DOHH2 (cell line): Measurements from ENCODE around the gene MYBPC2.

ENCODE experiments used
- H3F3A ChIP-seq: fragments of 200-600 bp; sonication (generic), shearing (Covaris generic); 2 replicates; pipeline ENCODE4 v1.6.0; 2016; ENCODE audit warnings: antibody characterized with exemption, mild to moderate bottlenecking; ENCODE audit not compliant: control insufficient read depth, insufficient read depth
- H3K27ac ChIP-seq: fragments of 200-600 bp; sonication (generic); 2 replicates; pipeline ENCODE4 v1.5.1; 2014; ENCODE audit warnings: low read depth, mild to moderate bottlenecking, low read length, moderate library complexity
- H3K27me3 ChIP-seq: fragments of 200-600 bp; sonication (generic); 2 replicates; pipeline ENCODE4 v1.6.1; 2014; ENCODE audit warnings: mild to moderate bottlenecking, low read length, mixed read lengths; ENCODE audit not compliant: control insufficient read depth
- H3K36me3 ChIP-seq: fragments of 200-600 bp; sonication (generic); 2 replicates; pipeline ENCODE4 v1.6.1; 2014; ENCODE audit warnings: mild to moderate bottlenecking, low read length, moderate library complexity, mixed read lengths; ENCODE audit not compliant: control insufficient read depth
- H3K4me1 ChIP-seq: fragments of 200-600 bp; sonication (generic); 2 replicates; pipeline ENCODE4 v1.6.1; 2014; ENCODE audit warnings: mild to moderate bottlenecking, low read length, mixed read lengths; ENCODE audit not compliant: control insufficient read depth
- H3K4me2 ChIP-seq: fragments of 200-600 bp; sonication (generic); 2 replicates; pipeline ENCODE4 v1.6.0; 2014; ENCODE audit warnings: mild to moderate bottlenecking, low read length, moderate library complexity
- H3K4me3 ChIP-seq: fragments of 200-600 bp; sonication (generic); 2 replicates; pipeline ENCODE4 v1.5.1; 2014; ENCODE audit warnings: mild to moderate bottlenecking, low read length, mixed read lengths
- H3K79me2 ChIP-seq: fragments of 200-600 bp; sonication (generic); 2 replicates; pipeline ENCODE4 v1.6.1; 2014; ENCODE audit warnings: mild to moderate bottlenecking, low read length, mixed read lengths; ENCODE audit not compliant: control insufficient read depth
- H3K9me2 ChIP-seq: fragments of 200-600 bp; sonication (generic); replicated peaks from 2 replicates; pipeline ENCODE4 v1.6.1; 2014; ENCODE audit warnings: mild to moderate bottlenecking, low read length, mixed read lengths; ENCODE audit not compliant: control insufficient read depth
- H3K9me3 ChIP-seq: fragments of 200-600 bp; sonication (generic); 2 replicates; pipeline ENCODE4 v1.6.1; 2014; ENCODE audit warnings: antibody characterized with exemption, low read length, mixed read lengths; ENCODE audit not compliant: control insufficient read depth, insufficient read depth
- H4K20me1 ChIP-seq: fragments of 200-600 bp; sonication (generic); 2 replicates; pipeline ENCODE4 v1.6.0; 2014; ENCODE audit warnings: low read depth, mild to moderate bottlenecking, antibody characterized with exemption, low read length, moderate library complexity; ENCODE audit not compliant: control insufficient read depth, insufficient read depth
- EZH2phosphoT487 ChIP-seq: fragments of 200-600 bp; sonication (generic); IDR thresholded peaks from 2 replicates; pipeline ENCODE4 v1.6.1; 2017; ENCODE audit warnings: borderline replicate concordance, mild to moderate bottlenecking, antibody characterized with exemption, low read length, moderate library complexity, mixed read lengths
- TF ChIP-seq, protein P1 (sequence below): fragments of 200-600 bp; sonication (generic); IDR thresholded peaks from one replicate; pipeline ENCODE4 v1.5.1; 2014; ENCODE audit warnings: antibody characterized with exemption, mild to moderate bottlenecking, low read depth, low read length; ENCODE audit not compliant: poor library complexity, severe bottlenecking

MYBPC2 gene

DNA sequence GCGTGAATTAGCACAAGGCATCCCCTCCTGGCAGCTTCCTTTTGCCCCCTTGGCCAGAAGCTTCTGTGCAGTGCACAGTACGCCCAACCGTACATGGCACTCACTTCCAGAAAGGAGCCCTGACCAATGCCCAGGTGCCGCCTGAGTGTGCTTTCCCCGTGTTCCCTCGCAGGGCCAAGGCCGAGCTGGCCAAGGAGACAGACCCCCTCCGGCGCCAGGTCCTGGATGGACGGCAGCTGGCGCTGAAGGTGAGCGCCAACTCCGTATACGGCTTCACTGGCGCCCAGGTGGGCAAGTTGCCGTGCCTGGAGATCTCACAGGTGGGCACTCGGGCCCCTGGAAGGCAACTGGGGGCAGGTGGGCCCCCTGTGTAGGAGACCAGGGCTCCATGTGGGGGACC, 23.3 kb upstream of the MYBPC2 start:
- H3K4me2 ChIP-seq = no peak overlapping the region
- H3K36me3 ChIP-seq = peaks cover 82% of the 10 kb centered on the region
- TF ChIP-seq, protein P1, sequence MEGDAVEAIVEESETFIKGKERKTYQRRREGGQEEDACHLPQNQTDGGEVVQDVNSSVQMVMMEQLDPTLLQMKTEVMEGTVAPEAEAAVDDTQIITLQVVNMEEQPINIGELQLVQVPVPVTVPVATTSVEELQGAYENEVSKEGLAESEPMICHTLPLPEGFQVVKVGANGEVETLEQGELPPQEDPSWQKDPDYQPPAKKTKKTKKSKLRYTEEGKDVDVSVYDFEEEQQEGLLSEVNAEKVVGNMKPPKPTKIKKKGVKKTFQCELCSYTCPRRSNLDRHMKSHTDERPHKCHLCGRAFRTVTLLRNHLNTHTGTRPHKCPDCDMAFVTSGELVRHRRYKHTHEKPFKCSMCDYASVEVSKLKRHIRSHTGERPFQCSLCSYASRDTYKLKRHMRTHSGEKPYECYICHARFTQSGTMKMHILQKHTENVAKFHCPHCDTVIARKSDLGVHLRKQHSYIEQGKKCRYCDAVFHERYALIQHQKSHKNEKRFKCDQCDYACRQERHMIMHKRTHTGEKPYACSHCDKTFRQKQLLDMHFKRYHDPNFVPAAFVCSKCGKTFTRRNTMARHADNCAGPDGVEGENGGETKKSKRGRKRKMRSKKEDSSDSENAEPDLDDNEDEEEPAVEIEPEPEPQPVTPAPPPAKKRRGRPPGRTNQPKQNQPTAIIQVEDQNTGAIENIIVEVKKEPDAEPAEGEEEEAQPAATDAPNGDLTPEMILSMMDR = no peak
- TF ChIP-seq EZH2phosphoT487 = no peak
- no peak overlapping the region for H3K4me3 ChIP-seq
- H3F3A ChIP-seq = peaks cover 10% of the 10 kb centered on the region
- H3K9me2 ChIP-seq = no peaks in the 10 kb centered on the region
- H3K27ac ChIP-seq = no peak overlapping the region
- H4K20me1 ChIP-seq = no peaks in the 10 kb centered on the region
- H3K4me1 ChIP-seq = peaks cover 11% of the 10 kb centered on the region
- H3K9me3 ChIP-seq = no peaks in the 10 kb centered on the region
- H3K27me3 ChIP-seq = no peaks in the 10 kb centered on the region
- no peaks in the 10 kb centered on the region for H3K79me2 ChIP-seq

GRCh38 chr19:50410109-50410508, 22.6 kb upstream of the MYBPC2 start:
- Histone ChIP-seq H3K9me3 (no peaks in the 10 kb centered on the region), H3K36me3 (peaks cover 83% of the 10 kb centered on the region), H4K20me1 (no peaks in the 10 kb centered on the region), H3K79me2 (no peaks in the 10 kb centered on the region), H3K4me2 (no peak overlapping the region), H3K4me1 (peaks cover 18% of the 10 kb centered on the region), H3K4me3 (no peak overlapping the region), H3F3A (peaks cover 16% of the 10 kb centered on the region), H3K27ac (no peak overlapping the region), H3K9me2 (no peaks in the 10 kb centered on the region), H3K27me3 (no peaks in the 10 kb centered on the region)
- TF ChIP-seq, protein P1 = no peak
- no peak for TF ChIP-seq EZH2phosphoT487

DNA sequence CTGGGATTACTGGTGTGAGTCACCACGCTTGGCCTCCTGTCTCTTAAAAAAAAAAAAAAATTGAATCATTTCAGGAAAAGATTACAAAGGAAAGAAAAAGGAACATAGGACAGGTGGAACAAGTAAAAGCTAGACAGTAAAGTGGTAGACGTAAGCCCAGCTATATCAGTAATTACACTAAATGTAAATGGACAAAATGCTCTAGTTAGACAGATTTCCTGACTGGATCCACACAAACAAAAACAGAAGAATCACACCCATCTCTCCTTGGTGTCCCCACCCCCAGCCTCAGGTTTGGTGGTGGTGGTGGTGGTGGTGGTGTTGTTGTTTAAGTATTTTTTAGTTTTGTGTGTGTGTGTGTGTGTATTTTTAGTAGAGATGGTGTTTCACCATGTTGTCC, 20.3 kb upstream of the MYBPC2 start:
- H3K9me3 ChIP-seq = no peaks in the 10 kb centered on the region
- no peak overlapping the region for H3K4me2 ChIP-seq
- H3K9me2 ChIP-seq = no peaks in the 10 kb centered on the region
- H3K36me3 ChIP-seq = peaks cover 77% of the 10 kb centered on the region
- peaks cover 39% of the 10 kb centered on the region for H3K4me1 ChIP-seq
- TF ChIP-seq EZH2phosphoT487 = no peak
- TF ChIP-seq, protein P1 = no peak
- H4K20me1 ChIP-seq = no peaks in the 10 kb centered on the region
- peaks cover 29% of the 10 kb centered on the region for H3F3A ChIP-seq
- H3K4me3 ChIP-seq = no peak overlapping the region
- no peaks in the 10 kb centered on the region for H3K27me3 ChIP-seq
- no peak overlapping the region for H3K27ac ChIP-seq
- peaks cover 8% of the 10 kb centered on the region for H3K79me2 ChIP-seq

- H3K27me3 ChIP-seq = no peaks in the 10 kb centered on the region
- no peak for TF ChIP-seq EZH2phosphoT487
- H4K20me1 ChIP-seq = no peaks in the 10 kb centered on the region
- H3K4me3 ChIP-seq = no peak overlapping the region
- peaks cover 82% of the 10 kb centered on the region for H3K36me3 ChIP-seq
- no peak overlapping the region for H3K27ac ChIP-seq
- H3F3A ChIP-seq = peaks cover 32% of the 10 kb centered on the region
- no peak overlapping the region for H3K4me2 ChIP-seq
- no peaks in the 10 kb centered on the region for H3K9me2 ChIP-seq
- H3K4me1 ChIP-seq = peaks cover 46% of the 10 kb centered on the region
- H3K9me3 ChIP-seq = no peaks in the 10 kb centered on the region
- H3K79me2 ChIP-seq = peaks cover 13% of the 10 kb centered on the region
Observed at GRCh38 chr19:50413096-50413495, 19.6 kb upstream of the MYBPC2 start.
